NCI-H2227 treated with DMSO at 0.1 percent for 48 hours (cell line): Measurements from ENCODE around the gene FRMD7.

ENCODE experiments used
- DNase-seq: peaks from one replicate; lab custom pipeline; 2025; lab: John Stamatoyannopoulos, UW

FRMD7 gene

GRCh38 chrX:132033166-132033565, 94.7 kb downstream of the FRMD7 start:
- no peak for DNase-seq

DNA sequence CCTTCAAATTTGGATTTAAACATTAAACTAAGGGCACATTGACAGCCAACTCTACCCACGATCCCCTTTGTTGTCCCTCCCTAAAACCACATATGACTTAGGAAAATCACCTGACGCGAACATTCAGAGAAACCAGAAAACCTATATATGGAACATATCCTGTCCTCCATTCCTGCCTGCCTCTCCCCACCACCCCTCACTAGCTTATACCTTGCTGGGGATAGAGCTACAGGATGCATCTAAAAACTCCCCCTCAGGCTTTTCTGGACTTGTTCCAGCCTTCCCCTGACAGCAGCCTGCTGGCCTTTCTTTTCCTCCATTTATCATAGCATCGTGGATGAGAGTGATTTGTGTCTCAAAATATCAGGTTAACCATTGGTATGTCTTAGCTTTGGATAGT, 96.0 kb downstream of the FRMD7 start:
- no peak for DNase-seq

GRCh38 chrX:132030264-132030663, 97.6 kb downstream of the FRMD7 start:
- no peak for DNase-seq
